B cell (primary cell): Measurements from ENCODE around the gene ABCA7. TPM values are rescaled to one million over a fixed set of nuclear protein-coding genes. Genes with fewer than 3 reads are reported as not detected.

Experiments used
- ATAC-seq: fragments of 200-7000 bp; cut with Tn5 transposase; one replicate; pipeline ENCODE4 v1.10.0; 2021; ENCODE audit warnings: low read depth, mild to moderate bottlenecking, moderate number of reproducible peaks, moderate library complexity
- CTCF ChIA-PET: fragments of 350-600 bp; sonication (Branson Sonifier 250); formaldehyde crosslinking; loops from one replicate; lab custom pipeline; 2021; ENCODE audit warnings: antibody characterized with exemption, inconsistent platforms; lab: Charles Lee
- POLR2A ChIA-PET: fragments of 350-600 bp; sonication (Branson Sonifier 250); formaldehyde crosslinking; loops from one replicate; lab custom pipeline; 2021; ENCODE audit warnings: antibody characterized with exemption; lab: Charles Lee
- DNase-seq: peaks from one replicate; pipeline ENCODE4 v3.0.0; 2013
- H2AFZ ChIP-seq: 2 replicates; pipeline ENCODE4 v1.6.1; 2012; ENCODE audit warnings: mild to moderate bottlenecking, low read depth, low read length; ENCODE audit not compliant: insufficient read depth, poor library complexity, severe bottlenecking
- H3K27ac ChIP-seq, 2 donors: 1 replicate in 1 of 2; 2 replicates in 1 of 2; pipeline ENCODE4 v1.5.1; 2012 to 2013; ENCODE audit warnings: low read length in 2 of 2, mild to moderate bottlenecking in 2 of 2, moderate library complexity in 1 of 2
- H3K27me3 ChIP-seq, 4 experiments: fragments of 200-600 bp in 1 of 4; sonication (generic) in 1 of 4; replicated peaks in 1 of 4; 1 replicate in 2 of 4; 2 replicates in 2 of 4; pipeline versions ENCODE4 v1.6.1 to v1.7.0; 2013 to 2016; ENCODE audit warnings: low read length in 3 of 4, mild to moderate bottlenecking in 2 of 4, mixed read lengths in 1 of 4, moderate library complexity in 1 of 4; ENCODE audit not compliant: insufficient read depth in 4 of 4, control insufficient read depth in 3 of 4; ENCODE audit errors: control extremely low read depth in 1 of 4
- H3K36me3 ChIP-seq, 2 experiments: replicated peaks in 1 of 2; 1 replicate in 1 of 2; 2 replicates in 1 of 2; pipeline versions ENCODE4 v1.6.1 to v1.7.1; 2013; ENCODE audit warnings: low read length in 1 of 2; ENCODE audit not compliant: insufficient read depth in 2 of 2, control insufficient read depth in 1 of 2; ENCODE audit errors: control extremely low read depth in 1 of 2, extremely low read depth in 1 of 2
- H3K4me1 ChIP-seq, 2 donors: fragments of 200-600 bp in 1 of 2; sonication (generic) in 1 of 2; 1 replicate in 1 of 2; 2 replicates in 1 of 2; pipeline versions ENCODE4 v1.5.1 to v1.6.1; 2013 to 2017; ENCODE audit warnings: low read length in 2 of 2; ENCODE audit not compliant: control insufficient read depth in 2 of 2, insufficient read depth in 2 of 2
- H3K4me2 ChIP-seq: replicated peaks from 2 replicates; pipeline ENCODE3; 2012; ENCODE audit warnings: mild to moderate bottlenecking, low read depth, low read length; ENCODE audit not compliant: poor library complexity, severe bottlenecking
- H3K4me3 ChIP-seq, 5 experiments: fragments of 200-600 bp in 1 of 5; sonication (generic) in 1 of 5; 1 replicate in 3 of 5; 2 replicates in 2 of 5; pipeline versions ENCODE4 v1.5.1 to v1.7.0; 2011 to 2016; ENCODE audit warnings: low read length in 4 of 5, mild to moderate bottlenecking in 4 of 5, low read depth in 2 of 5, control low read depth in 1 of 5, moderate library complexity in 1 of 5; ENCODE audit not compliant: insufficient read depth in 1 of 5; ENCODE audit errors: control extremely low read depth in 1 of 5, extremely low read depth in 1 of 5
- H3K79me2 ChIP-seq: fragments of 200-600 bp; sonication (generic); one replicate; pipeline ENCODE4 v1.6.0; 2016; ENCODE audit warnings: low read length; ENCODE audit not compliant: control insufficient read depth, insufficient read depth
- H3K9ac ChIP-seq: fragments of 200-600 bp; sonication (generic); 2 replicates; pipeline ENCODE4 v1.6.1; 2017; ENCODE audit warnings: mild to moderate bottlenecking, low read length, moderate library complexity
- H3K9me3 ChIP-seq, 3 donors: one replicate each; pipeline versions ENCODE4 v1.6.1 to v1.7.1; 2013; ENCODE audit warnings: low read length in 2 of 3; ENCODE audit not compliant: control insufficient read depth in 2 of 3, insufficient read depth in 1 of 3; ENCODE audit errors: control extremely low read depth in 1 of 3
- H4K20me1 ChIP-seq: 2 replicates; pipeline ENCODE4 v1.6.0; 2012; ENCODE audit warnings: mild to moderate bottlenecking, low read length; ENCODE audit not compliant: insufficient read depth, control insufficient read depth, poor library complexity, severe bottlenecking
- H3K27ac Mint-ChIP-seq: one replicate; pipeline ENCODE4 v1.8.0; 2021; ENCODE audit warnings: mixed read lengths
- H3K27me3 Mint-ChIP-seq: one replicate; pipeline ENCODE4 v1.8.0; 2021; ENCODE audit warnings: mixed read lengths
- H3K4me1 Mint-ChIP-seq: one replicate; pipeline ENCODE4 v1.8.0; 2021; ENCODE audit warnings: mixed read lengths
- H3K4me3 Mint-ChIP-seq: one replicate; pipeline ENCODE4 v1.8.0; 2021; ENCODE audit warnings: mixed read lengths
- H3K9me3 Mint-ChIP-seq: one replicate; pipeline ENCODE4 v1.8.0; 2022; ENCODE audit warnings: mixed read lengths; ENCODE audit not compliant: insufficient read depth
- EZH2 ChIP-seq: IDR thresholded peaks from 2 replicates; pipeline ENCODE4 v1.6.1; 2012; ENCODE audit warnings: borderline replicate concordance, low read depth, mild to moderate bottlenecking, moderate library complexity, low read length; ENCODE audit not compliant: insufficient read depth, poor library complexity, severe bottlenecking
- WGBS: methylation state at CpG from one replicate; pipeline ENCODE4 v1.1.5; 2013; ENCODE audit warnings: missing lambda C conversion rate; ENCODE audit not compliant: insufficient coverage; 5-methylcytosine and 5-hydroxymethylcytosine counted together
- intact Hi-C: fragments of 100-400 bp; cut with micrococcal nuclease; formaldehyde crosslinking; loops from one replicate; pipeline ENCODE4 v1.10.0; 2022
- polyA plus RNA-seq: library from polyadenylated mRNA; depleted of rRNA; stranded (reverse); fragments of >200 nt; gene quantifications from 2 replicates; pipeline ENCODE4 v1.2.3, GENCODE V29; 2012
- total RNA-seq, 2 donors: library from RNA; stranded (reverse); fragments of 120-200 nt in 1 of 2; gene quantifications; 1 replicate in 1 of 2; 2 replicates in 1 of 2; pipeline versions ENCODE4 v1.2.3 to v1.2.4, GENCODE V29; 2013 to 2022
- TF ChIP-seq, protein P1 (sequence below): fragments of 200-600 bp; IDR thresholded peaks from one replicate; pipeline ENCODE4 v1.8.0; 2022; ENCODE audit warnings: antibody characterized with exemption, mild to moderate bottlenecking

Gene ABCA7
- total and polyA plus RNA-seq, 2 donors (not counting 1 experiment from before 2014, with no cell fraction given): 192 to 281 TPM

DNA sequence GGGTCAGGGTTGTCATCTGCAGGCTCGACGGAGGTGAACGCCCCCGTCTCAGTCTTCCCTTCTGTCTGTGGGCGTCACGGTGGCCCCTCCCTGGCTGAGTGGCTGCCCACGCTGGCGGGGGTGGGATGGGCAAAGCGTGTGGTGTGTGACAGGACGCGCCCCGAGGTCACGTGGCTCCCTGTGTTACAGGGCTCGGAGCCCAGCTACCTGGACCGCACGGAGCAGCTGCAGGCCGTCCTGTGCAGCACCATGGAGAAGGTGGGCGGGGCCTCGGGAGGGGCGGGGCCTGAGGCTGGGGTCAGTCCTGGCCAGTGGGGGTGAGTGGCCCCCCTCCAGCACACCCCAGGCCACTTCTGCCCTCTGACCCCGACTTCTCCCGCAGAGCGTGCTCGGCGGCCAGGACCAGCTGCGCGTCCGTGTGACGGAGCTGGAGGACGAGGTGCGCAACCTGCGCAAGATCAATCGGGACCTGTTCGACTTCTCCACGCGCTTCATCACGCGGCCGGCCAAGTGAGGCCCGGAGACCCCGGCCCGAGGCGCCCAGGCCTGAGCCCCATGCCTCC lies 46.0 kb upstream of the ABCA7 start:
- Mint-ChIP-seq H3K4me3 (no peak overlapping the region), H3K4me1 (peaks cover 6% of the 10 kb centered on the region), H3K27ac (no peak overlapping the region), H3K27me3 (peaks cover 15% of the 10 kb centered on the region), H3K9me3 (no peaks in the 10 kb centered on the region)
- DNase-seq (no peak), ATAC-seq (no peak)
- Histone ChIP-seq H3K36me3 (peaks cover 0 to 17% of the 10 kb centered on the region in 2 experiments), H3K9ac (no peak overlapping the region), H2AFZ (no peak overlapping the region), H3K4me2 (no peak overlapping the region), H3K4me3 (no peak overlapping the region), H3K4me1 (peaks cover 10 to 11% of the 10 kb centered on the region in 2 donors), H3K9me3 (peaks cover 0 to 3% (median 0%) of the 10 kb centered on the region in 3 donors), H4K20me1 (peaks cover 13% of the 10 kb centered on the region), H3K27me3 (peaks cover 0 to 33% (median 16%) of the 10 kb centered on the region in 4 experiments), H3K27ac (no peak overlapping the region), H3K79me2 (no peaks in the 10 kb centered on the region)
- ChIA-PET CTCF (no interaction called here), POLR2A (interaction anchor here (1.4 kb wide), 1 partner anchor 9 kb away, joined by 3 read pairs; no protein-coding TSS in a partner anchor)
- intact Hi-C loops: no loop called here
- WGBS: 94% methylated on average over 43 of the region's 43 CpGs
- TF ChIP-seq, protein P1, sequence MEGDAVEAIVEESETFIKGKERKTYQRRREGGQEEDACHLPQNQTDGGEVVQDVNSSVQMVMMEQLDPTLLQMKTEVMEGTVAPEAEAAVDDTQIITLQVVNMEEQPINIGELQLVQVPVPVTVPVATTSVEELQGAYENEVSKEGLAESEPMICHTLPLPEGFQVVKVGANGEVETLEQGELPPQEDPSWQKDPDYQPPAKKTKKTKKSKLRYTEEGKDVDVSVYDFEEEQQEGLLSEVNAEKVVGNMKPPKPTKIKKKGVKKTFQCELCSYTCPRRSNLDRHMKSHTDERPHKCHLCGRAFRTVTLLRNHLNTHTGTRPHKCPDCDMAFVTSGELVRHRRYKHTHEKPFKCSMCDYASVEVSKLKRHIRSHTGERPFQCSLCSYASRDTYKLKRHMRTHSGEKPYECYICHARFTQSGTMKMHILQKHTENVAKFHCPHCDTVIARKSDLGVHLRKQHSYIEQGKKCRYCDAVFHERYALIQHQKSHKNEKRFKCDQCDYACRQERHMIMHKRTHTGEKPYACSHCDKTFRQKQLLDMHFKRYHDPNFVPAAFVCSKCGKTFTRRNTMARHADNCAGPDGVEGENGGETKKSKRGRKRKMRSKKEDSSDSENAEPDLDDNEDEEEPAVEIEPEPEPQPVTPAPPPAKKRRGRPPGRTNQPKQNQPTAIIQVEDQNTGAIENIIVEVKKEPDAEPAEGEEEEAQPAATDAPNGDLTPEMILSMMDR: no peak
- no peak for TF ChIP-seq EZH2

GRCh38 chr19:994516-994915 lies 45.4 kb upstream of the ABCA7 start:
- TF ChIP-seq, protein P1: no peak
- TF ChIP-seq EZH2: no peak

More at GRCh38 chr19:994516-994915, 45.4 kb upstream of the ABCA7 start:
- Histone ChIP-seq H2AFZ (no peak overlapping the region), H4K20me1 (peaks cover 8% of the 10 kb centered on the region), H3K9me3 (peaks cover 0 to 5% (median 0%) of the 10 kb centered on the region in 3 donors), H3K27me3 (peaks cover 0 to 39% (median 21%) of the 10 kb centered on the region in 4 experiments), H3K27ac (no peak overlapping the region), H3K4me2 (no peak overlapping the region), H3K9ac (no peak overlapping the region), H3K36me3 (peaks cover 0 to 17% of the 10 kb centered on the region in 2 experiments), H3K79me2 (no peaks in the 10 kb centered on the region), H3K4me1 (peaks cover 10 to 11% of the 10 kb centered on the region in 2 donors), H3K4me3 (no peak overlapping the region)
- no peak overlapping the region for H3K4me3 Mint-ChIP-seq
- ChIA-PET CTCF (no interaction called here), POLR2A (interaction anchor here (1.4 kb wide), 1 partner anchor 10 kb away, joined by 3 read pairs; no protein-coding TSS in a partner anchor)
- no peak overlapping the region for H3K27ac Mint-ChIP-seq
- WGBS: 93% methylated on average over 18 of the region's 18 CpGs
- H3K9me3 Mint-ChIP-seq: no peaks in the 10 kb centered on the region
- DNase-seq: no peak
- peaks cover 21% of the 10 kb centered on the region for H3K27me3 Mint-ChIP-seq
- intact Hi-C loops: no loop called here
- H3K4me1 Mint-ChIP-seq: peaks cover 7% of the 10 kb centered on the region
- no peak for ATAC-seq
